Spleen (tissue), 11 donors: ENCODE measurements around the gene IMMP2L. TPM values are rescaled to one million over a fixed set of nuclear protein-coding genes. Genes with fewer than 3 reads are reported as not detected.

ENCODE experiments used
- DNase-seq: peaks from one replicate; pipeline ENCODE4 v3.0.0-alpha.2; 2020
- H3K27ac ChIP-seq, 8 donors: fragments of 200-600 bp; sonication (generic) in 7 of 8; 1 replicate in 4 of 8; 2 replicates in 4 of 8; pipeline versions ENCODE4 v1.5.0 to v1.8.0; 2016 to 2021; ENCODE audit warnings: inconsistent platforms in 4 of 8, mild to moderate bottlenecking in 4 of 8, moderate library complexity in 1 of 8
- H3K27me3 ChIP-seq, 7 donors: fragments of 200-600 bp; sonication (generic) in 6 of 7; replicated peaks in 1 of 7; 1 replicate in 4 of 7; 2 replicates in 3 of 7; pipeline versions ENCODE4 v1.5.0 to v1.8.0; 2016 to 2021; ENCODE audit warnings: inconsistent platforms in 3 of 7, mild to moderate bottlenecking in 1 of 7
- H3K36me3 ChIP-seq, 6 donors: fragments of 200-600 bp; sonication (generic) in 5 of 6; 1 replicate in 4 of 6; 2 replicates in 2 of 6; pipeline versions ENCODE4 v1.5.0 to v1.8.0; 2016 to 2021; ENCODE audit warnings: inconsistent platforms in 2 of 6
- H3K4me1 ChIP-seq, 6 donors: fragments of 200-600 bp; sonication (generic) in 5 of 6; 1 replicate in 3 of 6; 2 replicates in 3 of 6; pipeline versions ENCODE4 v1.5.0 to v1.8.0; 2016 to 2021; ENCODE audit warnings: inconsistent platforms in 3 of 6
- H3K4me3 ChIP-seq, 8 donors: fragments of 200-600 bp; sonication (generic) in 7 of 8; 1 replicate in 4 of 8; 2 replicates in 4 of 8; pipeline versions ENCODE4 v1.5.0 to v1.8.0; 2016 to 2021; ENCODE audit warnings: inconsistent platforms in 4 of 8, mild to moderate bottlenecking in 4 of 8, moderate library complexity in 2 of 8
- H3K9me3 ChIP-seq, 8 donors: fragments of 200-600 bp; sonication (generic) in 7 of 8; 1 replicate in 4 of 8; 2 replicates in 4 of 8; pipeline versions ENCODE4 v1.5.0 to v1.8.0; 2016 to 2021; ENCODE audit warnings: inconsistent platforms in 4 of 8
- POLR2A ChIP-seq, 3 donors: fragments of 450-650 bp; IDR thresholded peaks; one replicate each; pipeline ENCODE4 v1.5.1; 2017; ENCODE audit warnings: antibody characterized with exemption in 3 of 3, mild to moderate bottlenecking in 1 of 3
- POLR2AphosphoS5 ChIP-seq, 3 donors: sonication (generic); formaldehyde crosslinking; IDR thresholded peaks; one replicate each; pipeline ENCODE4 v1.5.1; 2017; ENCODE audit warnings: antibody characterized with exemption in 3 of 3
- WGBS, 5 donors: extraction: QIAGEN DNeasy Blood & Tissue Kit in 3 of 5; methylation state at CpG; one replicate each; pipeline versions ENCODE4 v1.1.5 to v1.1.7; 2013 to 2018; 5-methylcytosine and 5-hydroxymethylcytosine counted together
- intact Hi-C: fragments of 100-400 bp; cut with DNase I; formaldehyde crosslinking; loops from one replicate; pipeline ENCODE4 v1.15.0; 2023; ENCODE audit warnings: low total_unique reads
- polyA plus RNA-seq, 3 donors: library from polyadenylated mRNA; stranded (reverse); fragments of 200-250 nt; gene quantifications; one replicate each; pipeline ENCODE4 v1.2.1, GENCODE V29; 2013
- total RNA-seq, 7 donors: library from RNA; depleted of rRNA in 3 of 7; stranded (reverse); fragments of >200 nt in 3 of 7; fragmentation: NEBNext Ultra II Directional in 4 of 7; extraction: Animal tissue kit (Norgen Biotek cat#: 25700) in 4 of 7; gene quantifications; one replicate each; pipeline versions ENCODE4 v1.1.0 to v1.2.1, GENCODE V29; 2016 to 2021
- TF ChIP-seq, protein P1 (sequence below), 11 experiments: fragments of 200-600 bp in 7 of 11; fragments of 450-650 bp in 4 of 11; sonication (generic) in 4 of 11; IDR thresholded peaks in 8 of 11; conservative IDR thresholded peaks in 3 of 11; 1 replicate in 7 of 11; 2 replicates in 4 of 11; pipeline versions ENCODE4 v1.4.0 to v1.8.0; 2016 to 2021; ENCODE audit warnings: antibody characterized with exemption in 11 of 11, inconsistent platforms in 4 of 11, mild to moderate bottlenecking in 1 of 11
- donor health status: healthy with polysubstance abuse.
- donor health status: DM: no; HTN: no; CAD: no; lungs with moderate emphysema.
- donor health status: DM: no; HTN: no; CAD: no.
- donor health status: Bipolar disorder and iron deficiency.
- donor health status: healthy.
- donor health status: DM: no; HTN: no; CAD: no.
- donor health status: DM: yes; HTN: yes; CAD: no.

The IMMP2L gene
- total and polyA plus RNA-seq, 10 donors = 6.5 to 32.7 (median 9.8) TPM

DNA sequence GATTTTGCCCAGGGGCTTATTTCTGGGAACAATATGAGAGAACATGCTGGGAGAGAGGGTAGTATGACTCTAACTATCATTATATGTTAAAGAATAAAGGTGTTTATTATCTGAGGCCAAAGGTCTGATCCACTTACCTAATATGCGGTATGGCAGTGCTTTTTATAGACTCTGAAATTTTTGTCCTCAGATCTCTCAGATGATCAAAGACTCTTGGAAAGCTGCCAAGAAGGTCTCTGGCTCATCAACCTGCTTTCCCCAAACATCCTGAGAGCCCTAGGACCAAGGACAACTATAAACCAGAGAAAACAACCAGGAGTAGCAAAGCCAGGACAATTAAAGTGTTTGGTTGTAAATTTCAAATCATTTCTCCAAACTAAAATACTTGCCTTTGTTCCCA, 727.1 kb downstream of the IMMP2L start:
- H3K27me3 ChIP-seq = no peaks in the 10 kb centered on the region
- intact Hi-C loops = no loop called here
- WGBS, 5 donors = 51 to 78% (median 70%) methylated on average over 1 of the region's 1 CpG
- no peaks in the 10 kb centered on the region for H3K9me3 ChIP-seq
- H3K4me3 ChIP-seq = no peak overlapping the region
- TF ChIP-seq, protein P1, sequence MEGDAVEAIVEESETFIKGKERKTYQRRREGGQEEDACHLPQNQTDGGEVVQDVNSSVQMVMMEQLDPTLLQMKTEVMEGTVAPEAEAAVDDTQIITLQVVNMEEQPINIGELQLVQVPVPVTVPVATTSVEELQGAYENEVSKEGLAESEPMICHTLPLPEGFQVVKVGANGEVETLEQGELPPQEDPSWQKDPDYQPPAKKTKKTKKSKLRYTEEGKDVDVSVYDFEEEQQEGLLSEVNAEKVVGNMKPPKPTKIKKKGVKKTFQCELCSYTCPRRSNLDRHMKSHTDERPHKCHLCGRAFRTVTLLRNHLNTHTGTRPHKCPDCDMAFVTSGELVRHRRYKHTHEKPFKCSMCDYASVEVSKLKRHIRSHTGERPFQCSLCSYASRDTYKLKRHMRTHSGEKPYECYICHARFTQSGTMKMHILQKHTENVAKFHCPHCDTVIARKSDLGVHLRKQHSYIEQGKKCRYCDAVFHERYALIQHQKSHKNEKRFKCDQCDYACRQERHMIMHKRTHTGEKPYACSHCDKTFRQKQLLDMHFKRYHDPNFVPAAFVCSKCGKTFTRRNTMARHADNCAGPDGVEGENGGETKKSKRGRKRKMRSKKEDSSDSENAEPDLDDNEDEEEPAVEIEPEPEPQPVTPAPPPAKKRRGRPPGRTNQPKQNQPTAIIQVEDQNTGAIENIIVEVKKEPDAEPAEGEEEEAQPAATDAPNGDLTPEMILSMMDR (IDR thresholded peaks at IDR 0.05 in 8 of 11, conservative IDR thresholded peaks at IDR 0.05 in 3 of 11) = no peak
- TF ChIP-seq POLR2A (IDR thresholded peaks at IDR 0.05) (no peak), POLR2AphosphoS5 (IDR thresholded peaks at IDR 0.05) (no peak)
- no peaks in the 10 kb centered on the region for H3K36me3 ChIP-seq
- H3K4me1 ChIP-seq = no peaks in the 10 kb centered on the region
- no peak overlapping the region for H3K27ac ChIP-seq
- no peak for DNase-seq

DNA sequence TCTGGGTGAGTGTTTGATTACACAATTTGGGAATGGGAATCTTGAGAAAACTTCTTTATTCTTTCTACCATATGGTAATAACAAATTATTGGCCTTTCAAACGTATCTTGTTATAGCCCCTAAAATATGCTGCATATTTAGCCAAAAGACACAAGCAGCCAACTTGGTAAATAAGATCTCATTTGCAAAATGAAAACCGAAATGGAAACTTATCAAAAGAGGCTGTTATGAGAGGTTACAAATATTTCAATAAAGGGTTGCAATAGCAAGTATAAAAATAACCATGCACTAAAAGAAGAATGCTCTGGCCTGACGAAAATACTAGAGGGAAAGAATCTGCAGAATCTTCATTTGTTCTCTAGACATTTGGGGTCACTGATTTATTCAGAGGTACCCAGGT, 730.9 kb downstream of the IMMP2L start:
- H3K36me3 ChIP-seq = no peaks in the 10 kb centered on the region
- H3K9me3 ChIP-seq = no peaks in the 10 kb centered on the region
- intact Hi-C loops = no loop called here
- no peak overlapping the region for H3K4me3 ChIP-seq
- WGBS, 5 donors = 64 to 80% (median 77%) methylated on average over 3 of the region's 3 CpGs
- TF ChIP-seq POLR2AphosphoS5 (IDR thresholded peaks at IDR 0.05) (no peak), POLR2A (IDR thresholded peaks at IDR 0.05) (no peak)
- TF ChIP-seq, protein P1 (IDR thresholded peaks at IDR 0.05 in 8 of 11, conservative IDR thresholded peaks at IDR 0.05 in 3 of 11) = no peak
- no peaks in the 10 kb centered on the region for H3K27me3 ChIP-seq
- H3K4me1 ChIP-seq = no peaks in the 10 kb centered on the region
- no peak overlapping the region for H3K27ac ChIP-seq
- no peak for DNase-seq

DNA sequence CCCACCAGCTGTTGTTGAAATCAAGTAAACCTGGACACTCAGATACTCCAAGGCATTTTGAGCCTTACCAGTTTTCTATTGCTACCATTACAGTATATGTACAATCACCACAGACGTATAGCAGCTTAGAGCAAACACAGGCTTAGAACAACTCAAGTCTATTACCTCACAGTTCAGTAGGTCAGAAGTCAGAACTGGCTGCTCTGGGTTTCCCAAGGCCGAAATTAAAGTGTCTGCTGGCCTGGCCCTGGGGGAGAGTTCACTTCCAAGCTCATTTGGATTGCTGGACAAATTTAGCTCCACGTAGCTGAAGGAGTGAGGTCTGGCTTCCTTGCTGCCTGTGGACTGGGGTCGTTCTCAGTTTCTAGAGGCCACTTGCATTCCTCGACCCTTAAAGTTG, 731.5 kb downstream of the IMMP2L start:
- intact Hi-C loops = no loop called here
- Histone ChIP-seq H3K4me3 (no peak overlapping the region), H3K27me3 (no peaks in the 10 kb centered on the region), H3K27ac (no peak overlapping the region), H3K9me3 (no peaks in the 10 kb centered on the region), H3K4me1 (no peaks in the 10 kb centered on the region), H3K36me3 (no peaks in the 10 kb centered on the region)
- TF ChIP-seq POLR2A (IDR thresholded peaks at IDR 0.05) (no peak), POLR2AphosphoS5 (IDR thresholded peaks at IDR 0.05) (no peak)
- TF ChIP-seq, protein P1 (IDR thresholded peaks at IDR 0.05 in 8 of 11, conservative IDR thresholded peaks at IDR 0.05 in 3 of 11) = no peak
- no peak for DNase-seq
- 63 to 75% (median 70%) methylated on average over 5 of the region's 5 CpGs for WGBS, 5 donors

DNA sequence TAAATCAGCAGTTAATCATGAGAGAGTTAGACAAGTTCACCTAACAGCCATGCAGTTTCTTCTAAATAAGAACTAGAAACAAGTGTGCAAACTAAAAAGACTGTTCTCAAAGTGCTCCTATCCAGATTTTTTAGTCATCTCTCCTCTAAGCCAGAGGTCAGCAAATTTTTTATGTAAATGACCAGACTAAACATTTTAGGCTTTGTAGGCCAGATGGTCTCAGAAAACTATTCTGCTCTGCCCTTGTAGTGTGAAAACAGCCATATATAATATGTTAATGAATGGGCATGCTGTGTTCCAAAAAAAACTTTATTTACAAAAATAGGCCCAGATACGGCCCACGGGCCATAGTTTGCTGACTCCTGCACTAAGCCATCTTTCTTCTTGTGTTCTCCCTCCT, 734.4 kb downstream of the IMMP2L start:
- H3K27ac ChIP-seq = no peak overlapping the region
- WGBS, 5 donors = 83 to 96% (median 88%) methylated on average over 2 of the region's 2 CpGs
- intact Hi-C loops = no loop called here
- H3K9me3 ChIP-seq = no peaks in the 10 kb centered on the region
- H3K36me3 ChIP-seq = no peaks in the 10 kb centered on the region
- TF ChIP-seq POLR2A (IDR thresholded peaks at IDR 0.05) (no peak), POLR2AphosphoS5 (IDR thresholded peaks at IDR 0.05) (no peak)
- TF ChIP-seq, protein P1 (IDR thresholded peaks at IDR 0.05 in 8 of 11, conservative IDR thresholded peaks at IDR 0.05 in 3 of 11) = no peak
- H3K4me3 ChIP-seq = no peak overlapping the region
- H3K27me3 ChIP-seq = no peaks in the 10 kb centered on the region
- no peaks in the 10 kb centered on the region for H3K4me1 ChIP-seq
- DNase-seq = no peak
